Measurements from ENCODE around the gene TBC1D22A. TPM values are rescaled to one million over a fixed set of nuclear protein-coding genes. Genes with fewer than 3 reads are reported as not detected.

Gene TBC1D22A
- total RNA-seq, 3 donors from 2014 or later: 19.0 to 23.6 (median 23.6) TPM

DNA sequence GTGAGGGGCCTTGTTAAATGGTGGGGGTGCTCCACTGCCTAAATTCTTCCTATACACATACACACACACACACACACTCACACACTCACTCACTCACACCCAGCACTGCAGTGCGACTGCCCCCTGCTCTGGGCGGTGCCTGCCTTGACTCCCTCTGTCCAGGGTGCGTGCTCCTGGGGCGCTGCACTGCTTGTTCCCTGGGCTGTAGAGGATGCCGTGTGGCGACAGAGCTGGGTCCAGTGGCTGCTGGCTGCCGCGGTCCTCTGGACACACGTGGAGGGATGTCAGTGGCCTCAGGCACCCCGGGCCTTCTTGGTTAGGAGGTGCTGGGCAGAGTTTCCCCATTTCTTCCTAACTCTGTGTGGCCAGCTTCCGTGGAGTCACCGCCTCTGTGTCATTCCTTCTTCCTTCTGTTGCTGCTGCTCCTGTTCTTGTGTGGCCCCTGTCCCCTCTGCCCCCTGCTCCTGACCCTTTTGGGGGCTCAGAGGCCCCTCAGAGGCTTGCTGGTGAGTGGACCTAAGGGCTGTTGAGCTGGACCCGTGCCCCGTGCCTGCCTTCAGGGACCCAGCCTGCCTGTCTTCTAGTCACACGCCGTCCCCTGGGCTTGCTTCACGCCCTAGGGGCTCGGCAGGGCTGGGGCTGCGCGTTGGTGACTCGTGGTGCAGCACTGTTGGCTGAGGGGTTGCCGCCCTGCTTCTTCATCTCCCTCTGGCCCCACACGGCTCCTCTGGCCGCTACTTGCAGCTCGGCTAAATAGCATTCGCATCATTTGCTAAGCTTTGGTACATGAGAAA, 147.0 kb downstream of the TBC1D22A start:
- H3K4me1 ChIP-seq: no peaks in the 10 kb centered on the region

GRCh38 chr22:46910624-46911023, 148.2 kb downstream of the TBC1D22A start:
- no peak overlapping the region for H3K4me3 ChIP-seq
- H3K36me3 ChIP-seq: no peaks in the 10 kb centered on the region
- H3K9me3 ChIP-seq: no peaks in the 10 kb centered on the region
- H3K4me1 ChIP-seq: no peaks in the 10 kb centered on the region
- intact Hi-C loops (cut with DNase I; ENCODE audit: low total_unique reads): no loop called here
- H3K27me3 ChIP-seq: no peaks in the 10 kb centered on the region
- no peak overlapping the region for H3K27ac ChIP-seq
- TF ChIP-seq, protein P1, sequence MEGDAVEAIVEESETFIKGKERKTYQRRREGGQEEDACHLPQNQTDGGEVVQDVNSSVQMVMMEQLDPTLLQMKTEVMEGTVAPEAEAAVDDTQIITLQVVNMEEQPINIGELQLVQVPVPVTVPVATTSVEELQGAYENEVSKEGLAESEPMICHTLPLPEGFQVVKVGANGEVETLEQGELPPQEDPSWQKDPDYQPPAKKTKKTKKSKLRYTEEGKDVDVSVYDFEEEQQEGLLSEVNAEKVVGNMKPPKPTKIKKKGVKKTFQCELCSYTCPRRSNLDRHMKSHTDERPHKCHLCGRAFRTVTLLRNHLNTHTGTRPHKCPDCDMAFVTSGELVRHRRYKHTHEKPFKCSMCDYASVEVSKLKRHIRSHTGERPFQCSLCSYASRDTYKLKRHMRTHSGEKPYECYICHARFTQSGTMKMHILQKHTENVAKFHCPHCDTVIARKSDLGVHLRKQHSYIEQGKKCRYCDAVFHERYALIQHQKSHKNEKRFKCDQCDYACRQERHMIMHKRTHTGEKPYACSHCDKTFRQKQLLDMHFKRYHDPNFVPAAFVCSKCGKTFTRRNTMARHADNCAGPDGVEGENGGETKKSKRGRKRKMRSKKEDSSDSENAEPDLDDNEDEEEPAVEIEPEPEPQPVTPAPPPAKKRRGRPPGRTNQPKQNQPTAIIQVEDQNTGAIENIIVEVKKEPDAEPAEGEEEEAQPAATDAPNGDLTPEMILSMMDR (IDR thresholded peaks at IDR 0.05): no peak
- TF ChIP-seq POLR2A (IDR thresholded peaks at IDR 0.05) (no peak), POLR2AphosphoS5 (IDR thresholded peaks at IDR 0.05) (no peak)
- no peak for DNase-seq (ENCODE audit: low spot score in 2 of 2)

More for the DNA sequence above, 147.0 kb downstream of the TBC1D22A start:
- TF ChIP-seq POLR2A (IDR thresholded peaks at IDR 0.05): no peak
- TF ChIP-seq POLR2AphosphoS5 (IDR thresholded peaks at IDR 0.05): no peak
- TF ChIP-seq, protein P1 (IDR thresholded peaks at IDR 0.05): no peak
- H3K36me3 ChIP-seq: no peaks in the 10 kb centered on the region
- no peak overlapping the region for H3K27ac ChIP-seq
- H3K9me3 ChIP-seq: no peaks in the 10 kb centered on the region
- intact Hi-C loops (cut with DNase I; ENCODE audit: low total_unique reads): no loop called here
- H3K4me3 ChIP-seq: no peak overlapping the region
- no peak for DNase-seq (ENCODE audit: low spot score in 2 of 2)
- H3K27me3 ChIP-seq: no peaks in the 10 kb centered on the region

GRCh38 chr22:46911346-46911745, 148.9 kb downstream of the TBC1D22A start:
- no peak for DNase-seq (ENCODE audit: low spot score in 2 of 2)
- no peak overlapping the region for H3K27ac ChIP-seq

DNA sequence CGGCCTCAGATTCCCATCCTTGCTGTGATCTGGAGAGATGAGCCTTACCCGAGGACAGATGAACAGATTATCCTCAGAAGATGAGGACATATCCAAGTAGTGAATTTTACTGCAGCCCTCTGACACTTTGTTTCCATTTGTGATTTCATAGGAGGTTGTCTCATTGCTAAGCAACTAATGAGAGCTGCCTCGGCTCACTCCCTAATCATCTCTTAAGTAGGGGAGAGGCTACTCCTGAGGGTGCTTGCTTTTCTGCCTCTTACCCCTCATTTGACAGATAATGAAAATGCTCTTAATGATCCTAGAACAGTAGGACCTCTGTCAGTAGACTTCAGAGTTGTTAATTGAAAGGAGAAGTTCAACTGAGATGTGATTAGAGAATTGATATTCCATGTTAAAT, 150.9 kb downstream of the TBC1D22A start:
- intact Hi-C loops (cut with DNase I; ENCODE audit: low total_unique reads): no loop called here
- H3K27me3 ChIP-seq: no peaks in the 10 kb centered on the region
- DNase-seq (ENCODE audit: low spot score in 2 of 2): no peak
- TF ChIP-seq, protein P1 (IDR thresholded peaks at IDR 0.05): no peak
- TF ChIP-seq POLR2AphosphoS5 (IDR thresholded peaks at IDR 0.05) (no peak), POLR2A (IDR thresholded peaks at IDR 0.05) (no peak)
- no peaks in the 10 kb centered on the region for H3K4me1 ChIP-seq
- no peaks in the 10 kb centered on the region for H3K36me3 ChIP-seq
- H3K27ac ChIP-seq: no peak overlapping the region
- H3K4me3 ChIP-seq: no peak overlapping the region
- H3K9me3 ChIP-seq: no peaks in the 10 kb centered on the region

More at GRCh38 chr22:46911346-46911745, 148.9 kb downstream of the TBC1D22A start:
- H3K4me1 ChIP-seq: no peaks in the 10 kb centered on the region
- H3K4me3 ChIP-seq: no peak overlapping the region
- H3K36me3 ChIP-seq: no peaks in the 10 kb centered on the region
- H3K27me3 ChIP-seq: no peaks in the 10 kb centered on the region
- no peak for TF ChIP-seq POLR2AphosphoS5 (IDR thresholded peaks at IDR 0.05)
- intact Hi-C loops (cut with DNase I; ENCODE audit: low total_unique reads): no loop called here
- H3K9me3 ChIP-seq: no peaks in the 10 kb centered on the region

DNA sequence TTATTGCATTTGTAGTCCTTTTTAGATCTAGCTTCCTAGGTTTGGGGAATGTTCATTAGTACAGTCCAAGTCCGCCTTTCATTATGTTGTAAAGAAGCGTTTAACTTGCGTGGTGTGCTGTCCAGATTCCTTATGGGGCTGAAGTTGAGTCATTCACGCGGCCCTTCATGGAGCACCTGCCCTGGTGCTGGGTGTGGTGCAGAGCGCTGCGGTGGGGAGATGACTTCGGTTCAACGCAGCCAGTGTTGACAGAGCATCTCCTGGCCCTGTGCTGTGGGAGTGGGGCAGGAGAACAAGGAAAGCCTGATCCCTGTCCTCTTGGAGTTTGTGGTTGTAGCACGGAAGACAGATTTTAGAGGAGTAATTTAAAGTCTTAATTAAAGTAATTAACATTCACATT, 152.0 kb downstream of the TBC1D22A start:
- intact Hi-C loops (cut with DNase I; ENCODE audit: low total_unique reads): no loop called here
- H3K4me3 ChIP-seq: no peak overlapping the region
- H3K4me1 ChIP-seq: no peaks in the 10 kb centered on the region
- no peak for TF ChIP-seq POLR2A (IDR thresholded peaks at IDR 0.05)
- TF ChIP-seq, protein P1 (IDR thresholded peaks at IDR 0.05): no peak
- TF ChIP-seq POLR2AphosphoS5 (IDR thresholded peaks at IDR 0.05): no peak
- no peaks in the 10 kb centered on the region for H3K36me3 ChIP-seq
- DNase-seq (ENCODE audit: low spot score in 2 of 2): no peak
- H3K9me3 ChIP-seq: no peaks in the 10 kb centered on the region
- no peaks in the 10 kb centered on the region for H3K27me3 ChIP-seq
- no peak overlapping the region for H3K27ac ChIP-seq
